Measurements from ENCODE around the gene SNCB. TPM values are rescaled to one million over a fixed set of nuclear protein-coding genes. Genes with fewer than 3 reads are reported as not detected.

SNCB gene
- total and polyA plus RNA-seq, 2 of the 13 experiments (the other 11 are each of a cell fraction or from before 2014, with no cell fraction given), result not detected

DNA sequence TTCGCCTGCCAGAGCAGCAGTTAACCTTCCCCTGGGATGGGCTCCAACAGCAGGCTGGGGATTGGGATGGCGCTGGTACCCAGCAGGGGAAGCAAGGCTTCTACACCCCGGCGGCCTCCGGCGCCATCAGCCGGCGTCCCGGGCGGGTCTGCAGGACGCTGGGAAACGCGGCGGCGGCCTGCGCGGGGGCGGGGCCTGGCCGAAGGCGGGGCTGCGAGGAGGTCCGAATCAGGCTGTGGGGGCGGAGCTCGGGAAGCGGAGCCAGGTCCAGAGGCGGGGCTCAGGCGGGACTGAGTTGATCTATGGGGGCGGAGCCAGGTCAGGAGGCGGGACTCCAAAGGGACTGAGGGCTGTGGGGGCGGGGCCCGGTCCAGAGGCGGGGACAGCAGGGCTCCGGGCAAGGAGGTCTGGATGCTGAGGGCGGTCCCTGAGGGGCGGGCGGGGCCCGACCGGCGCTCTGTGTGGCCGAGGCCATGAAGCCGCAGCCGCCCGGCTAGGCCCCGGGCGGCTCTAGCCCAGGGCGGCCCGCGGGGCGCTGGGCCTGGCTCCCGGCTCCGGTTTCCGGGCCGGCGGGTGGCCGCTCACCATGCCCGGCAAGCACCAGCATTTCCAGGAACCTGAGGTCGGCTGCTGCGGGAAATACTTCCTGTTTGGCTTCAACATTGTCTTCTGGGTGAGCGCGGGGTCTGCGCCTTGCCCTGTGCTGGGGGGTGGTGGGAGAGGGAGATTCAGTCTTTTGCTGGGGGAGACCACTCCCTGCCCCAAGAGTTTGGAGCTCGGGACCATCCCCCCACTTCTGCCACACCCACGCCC is 16.9 kb upstream of the SNCB start, which contains the start of gene TSPAN17 (continued):
- TF ChIP-seq PHF8 (CRISPR knock-in tag; IDR thresholded peaks at IDR 0.05) (peak; percentile 70), WIZ (CRISPR knock-in tag; IDR thresholded peaks at IDR 0.05) (no peak), FOXC1 (CRISPR knock-in tag; IDR thresholded peaks at IDR 0.05; ENCODE audit: borderline replicate concordance) (peak; percentile 85; the same call in 1 of the 2 replicates), CTCF (CRISPR knock-in tag; IDR thresholded peaks at IDR 0.05) (peak; percentile 79), TRIM24 (CRISPR knock-in tag; IDR thresholded peaks at IDR 0.05) (no peak), ZNF782 (CRISPR knock-in tag; IDR thresholded peaks at IDR 0.05; ENCODE audit: borderline replicate concordance) (0 out of 2 replicates have a peak, but pooled peaks have one; percentile 17), NONO (IDR thresholded peaks at IDR 0.05) (no peak), NONO (CRISPR knock-in tag; conservative IDR thresholded peaks at IDR 0.05) (0 out of 2 replicates have a peak, but pooled peaks have one; percentile 33), NR2C2 (CRISPR knock-in tag; IDR thresholded peaks at IDR 0.05; ENCODE audit: borderline replicate concordance) (peak; percentile 45; the same call in 1 of the 2 replicates), SP2 (CRISPR knock-in tag; IDR thresholded peaks at IDR 0.05) (no peak), ZNF235 (CRISPR knock-in tag; IDR thresholded peaks at IDR 0.05; ENCODE audit: borderline replicate concordance) (0 out of 2 replicates have a peak, but pooled peaks have one; percentile 2), DR1 (CRISPR knock-in tag; IDR thresholded peaks at IDR 0.05) (peak; percentile 36; the same call in 1 of the 2 replicates), KLF12 (CRISPR knock-in tag; IDR thresholded peaks at IDR 0.05; ENCODE audit: borderline replicate concordance) (no peak), ZNF660 (CRISPR knock-in tag; IDR thresholded peaks at IDR 0.05; ENCODE audit: borderline replicate concordance, low read depth) (no peak), KDM6A (CRISPR knock-in tag; IDR thresholded peaks at IDR 0.05; ENCODE audit: low read depth) (no peak), JDP2 (CRISPR knock-in tag; IDR thresholded peaks at IDR 0.05; ENCODE audit: borderline replicate concordance) (no peak), NKX3-1 (CRISPR knock-in tag; IDR thresholded peaks at IDR 0.05) (no peak), DZIP1 (CRISPR knock-in tag; IDR thresholded peaks at IDR 0.05) (0 out of 2 replicates have a peak, but pooled peaks have one; percentile 20), ZNF598 (CRISPR knock-in tag; IDR thresholded peaks at IDR 0.05; ENCODE audit: borderline replicate concordance) (peak; percentile 60; the same call in 1 of the 2 replicates), SP5 (CRISPR knock-in tag; IDR thresholded peaks at IDR 0.05; ENCODE audit: borderline replicate concordance, low read depth) (0 out of 2 replicates have a peak, but pooled peaks have one; percentile 10)
- TF ChIP-seq, protein P1, sequence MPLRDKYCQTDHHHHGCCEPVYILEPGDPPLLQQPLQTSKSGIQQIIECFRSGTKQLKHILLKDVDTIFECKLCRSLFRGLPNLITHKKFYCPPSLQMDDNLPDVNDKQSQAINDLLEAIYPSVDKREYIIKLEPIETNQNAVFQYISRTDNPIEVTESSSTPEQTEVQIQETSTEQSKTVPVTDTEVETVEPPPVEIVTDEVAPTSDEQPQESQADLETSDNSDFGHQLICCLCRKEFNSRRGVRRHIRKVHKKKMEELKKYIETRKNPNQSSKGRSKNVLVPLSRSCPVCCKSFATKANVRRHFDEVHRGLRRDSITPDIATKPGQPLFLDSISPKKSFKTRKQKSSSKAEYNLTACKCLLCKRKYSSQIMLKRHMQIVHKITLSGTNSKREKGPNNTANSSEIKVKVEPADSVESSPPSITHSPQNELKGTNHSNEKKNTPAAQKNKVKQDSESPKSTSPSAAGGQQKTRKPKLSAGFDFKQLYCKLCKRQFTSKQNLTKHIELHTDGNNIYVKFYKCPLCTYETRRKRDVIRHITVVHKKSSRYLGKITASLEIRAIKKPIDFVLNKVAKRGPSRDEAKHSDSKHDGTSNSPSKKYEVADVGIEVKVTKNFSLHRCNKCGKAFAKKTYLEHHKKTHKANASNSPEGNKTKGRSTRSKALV (CRISPR knock-in tag; IDR thresholded peaks at IDR 0.05), result 0 out of 2 replicates have a peak, but pooled peaks have one; percentile 23
- TF ChIP-seq, protein P2, sequence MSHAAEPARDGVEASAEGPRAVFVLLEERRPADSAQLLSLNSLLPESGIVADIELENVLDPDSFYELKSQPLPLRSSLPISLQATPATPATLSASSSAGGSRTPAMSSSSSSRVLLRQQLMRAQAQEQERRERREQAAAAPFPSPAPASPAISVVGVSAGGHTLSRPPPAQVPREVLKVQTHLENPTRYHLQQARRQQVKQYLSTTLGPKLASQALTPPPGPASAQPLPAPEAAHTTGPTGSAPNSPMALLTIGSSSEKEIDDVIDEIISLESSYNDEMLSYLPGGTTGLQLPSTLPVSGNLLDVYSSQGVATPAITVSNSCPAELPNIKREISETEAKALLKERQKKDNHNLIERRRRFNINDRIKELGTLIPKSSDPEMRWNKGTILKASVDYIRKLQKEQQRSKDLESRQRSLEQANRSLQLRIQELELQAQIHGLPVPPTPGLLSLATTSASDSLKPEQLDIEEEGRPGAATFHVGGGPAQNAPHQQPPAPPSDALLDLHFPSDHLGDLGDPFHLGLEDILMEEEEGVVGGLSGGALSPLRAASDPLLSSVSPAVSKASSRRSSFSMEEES (CRISPR knock-in tag; IDR thresholded peaks at IDR 0.05), result no peak
